Trophoblast cell (in vitro differentiated cells and primary cell): Measurements from ENCODE around the gene TENT5A.

Source experiments
- DNase-seq, 2 donors: peaks; one replicate each; pipeline ENCODE4 v3.0.0-alpha.2; 2016
- H2AFZ ChIP-seq: 2 replicates; pipeline ENCODE4 v1.6.1; 2013; ENCODE audit warnings: low read length, moderate library complexity, mild to moderate bottlenecking; ENCODE audit not compliant: insufficient read depth, poor library complexity
- H2AK5ac ChIP-seq: 2 replicates; pipeline ENCODE4 v1.6.1; 2013; ENCODE audit warnings: mild to moderate bottlenecking, low read length
- H2BK120ac ChIP-seq: 2 replicates; pipeline ENCODE4 v1.6.1; 2013; ENCODE audit warnings: low read length, mild to moderate bottlenecking, moderate library complexity; ENCODE audit not compliant: insufficient read depth, poor library complexity
- H2BK12ac ChIP-seq: 2 replicates; pipeline ENCODE4 v1.6.1; 2013; ENCODE audit warnings: mild to moderate bottlenecking, low read length, moderate library complexity
- H2BK5ac ChIP-seq: 2 replicates; pipeline ENCODE4 v1.6.1; 2013; ENCODE audit warnings: low read length, low read depth, moderate library complexity, mild to moderate bottlenecking; ENCODE audit not compliant: poor library complexity
- H3K14ac ChIP-seq: 2 replicates; pipeline ENCODE4 v1.6.1; 2013; ENCODE audit warnings: mild to moderate bottlenecking, low read length
- H3K18ac ChIP-seq: 2 replicates; pipeline ENCODE4 v1.6.1; 2013; ENCODE audit warnings: mild to moderate bottlenecking, low read length
- H3K23ac ChIP-seq: 2 replicates; pipeline ENCODE4 v1.6.1; 2013; ENCODE audit warnings: low read length
- H3K27ac ChIP-seq: 2 replicates; pipeline ENCODE4 v1.5.1; 2013; ENCODE audit warnings: low read depth, mild to moderate bottlenecking, inconsistent platforms, low read length, moderate library complexity
- H3K27me3 ChIP-seq: 2 replicates; pipeline ENCODE4 v1.6.1; 2013; ENCODE audit warnings: inconsistent platforms, mild to moderate bottlenecking, low read length, moderate library complexity; ENCODE audit not compliant: insufficient read depth
- H3K36me3 ChIP-seq, 2 experiments: 1 replicate in 1 of 2; 2 replicates in 1 of 2; pipeline ENCODE4 v1.6.1; 2013; ENCODE audit warnings: low read length in 2 of 2, mild to moderate bottlenecking in 2 of 2, moderate library complexity in 1 of 2; ENCODE audit not compliant: insufficient read depth in 2 of 2, control insufficient read depth in 1 of 2
- H3K4ac ChIP-seq: 2 replicates; pipeline ENCODE4 v1.6.1; 2013; ENCODE audit warnings: low read depth, mild to moderate bottlenecking, low read length, moderate library complexity
- H3K4me1 ChIP-seq, 2 experiments: 1 replicate in 1 of 2; 2 replicates in 1 of 2; pipeline ENCODE4 v1.6.1; 2013; ENCODE audit warnings: low read length in 2 of 2, mild to moderate bottlenecking in 2 of 2, moderate library complexity in 1 of 2; ENCODE audit not compliant: insufficient read depth in 2 of 2, control insufficient read depth in 1 of 2
- H3K4me2 ChIP-seq: 2 replicates; pipeline ENCODE4 v1.6.1; 2013; ENCODE audit warnings: inconsistent platforms, mild to moderate bottlenecking, low read length, moderate library complexity
- H3K4me3 ChIP-seq: 2 replicates; pipeline ENCODE4 v1.5.1; 2013; ENCODE audit warnings: mild to moderate bottlenecking, low read depth, low read length, inconsistent platforms
- H3K79me1 ChIP-seq: one replicate; pipeline ENCODE4 v1.6.1; 2013; ENCODE audit warnings: low read length
- H3K79me2 ChIP-seq: 2 replicates; pipeline ENCODE4 v1.6.1; 2013; ENCODE audit warnings: low read length, mild to moderate bottlenecking; ENCODE audit not compliant: control insufficient read depth, insufficient read depth, poor library complexity
- H3K9ac ChIP-seq: 2 replicates; pipeline ENCODE4 v1.6.1; 2013; ENCODE audit warnings: mild to moderate bottlenecking, low read length
- H3K9me3 ChIP-seq: 2 replicates; pipeline ENCODE4 v1.6.1; 2013; ENCODE audit warnings: low read depth, mild to moderate bottlenecking, control low read depth, inconsistent platforms, low read length; ENCODE audit not compliant: insufficient read depth
- H4K12ac ChIP-seq: 2 replicates; pipeline ENCODE4 v1.6.1; 2013; ENCODE audit warnings: low read depth, mild to moderate bottlenecking, low read length, moderate library complexity
- H4K8ac ChIP-seq: 2 replicates; pipeline ENCODE4 v1.6.1; 2013; ENCODE audit warnings: low read depth, mild to moderate bottlenecking, low read length, moderate library complexity
- H4K91ac ChIP-seq: one replicate; pipeline ENCODE4 v1.6.1; 2013; ENCODE audit warnings: low read depth, mild to moderate bottlenecking, low read length, moderate library complexity
- WGBS: extraction: QIAGEN DNeasy Blood & Tissue Kit; methylation state at CpG from one replicate; pipeline ENCODE4 v1.1.7; 2013; ENCODE audit warnings: missing lambda C conversion rate; ENCODE audit not compliant: insufficient read length, insufficient coverage; ENCODE audit errors: extremely low coverage; 5-methylcytosine and 5-hydroxymethylcytosine counted together

The TENT5A gene

GRCh38 chr6:81731814-81732213 lies 20.7 kb downstream of the TENT5A start:
- Histone ChIP-seq H3K9ac (no peak overlapping the region), H3K4me2 (no peak overlapping the region)

GRCh38 chr6:81727876-81728517 lies 24.5 kb downstream of the TENT5A start:
- Histone ChIP-seq H3K18ac (no peak overlapping the region), H2AK5ac (no peak overlapping the region), H4K91ac (no peak overlapping the region), H4K12ac (no peak overlapping the region), H3K9me3 (no peaks in the 10 kb centered on the region), H2BK12ac (no peak overlapping the region), H4K8ac (no peak overlapping the region), H3K23ac (no peak overlapping the region), H3K36me3 (no peaks in the 10 kb centered on the region), H3K27ac (no peak overlapping the region), H2BK5ac (no peak overlapping the region), H3K27me3 (no peaks in the 10 kb centered on the region), H3K79me2 (no peaks in the 10 kb centered on the region), H3K4me2 (no peak overlapping the region), H2AFZ (no peak overlapping the region), H3K4ac (no peak overlapping the region), H3K4me3 (no peak overlapping the region), H3K79me1 (no peaks in the 10 kb centered on the region), H3K4me1 (no peaks in the 10 kb centered on the region), H3K9ac (no peak overlapping the region), H3K14ac (no peak overlapping the region), H2BK120ac (no peak overlapping the region)
- DNase-seq, result no peak
- 100% methylated on average over 2 of the region's 8 CpGs for WGBS

More at GRCh38 chr6:81731814-81732213, 20.7 kb downstream of the TENT5A start:
- Histone ChIP-seq H3K18ac (no peak overlapping the region), H4K12ac (no peak overlapping the region), H2AFZ (no peak overlapping the region), H3K23ac (no peak overlapping the region), H3K27me3 (no peaks in the 10 kb centered on the region), H4K91ac (no peak overlapping the region), H4K8ac (no peak overlapping the region), H3K4me3 (no peak overlapping the region), H2BK5ac (no peak overlapping the region), H3K14ac (no peak overlapping the region), H3K36me3 (no peaks in the 10 kb centered on the region), H2BK120ac (no peak overlapping the region), H3K27ac (no peak overlapping the region), H3K9me3 (no peaks in the 10 kb centered on the region), H3K4ac (no peak overlapping the region), H3K79me1 (no peaks in the 10 kb centered on the region), H2AK5ac (no peak overlapping the region), H3K4me1 (no peaks in the 10 kb centered on the region), H3K79me2 (no peaks in the 10 kb centered on the region), H2BK12ac (no peak overlapping the region)
- WGBS, result no CpG with 5 or more reads among the region's 1 CpG
- no peak for DNase-seq

DNA sequence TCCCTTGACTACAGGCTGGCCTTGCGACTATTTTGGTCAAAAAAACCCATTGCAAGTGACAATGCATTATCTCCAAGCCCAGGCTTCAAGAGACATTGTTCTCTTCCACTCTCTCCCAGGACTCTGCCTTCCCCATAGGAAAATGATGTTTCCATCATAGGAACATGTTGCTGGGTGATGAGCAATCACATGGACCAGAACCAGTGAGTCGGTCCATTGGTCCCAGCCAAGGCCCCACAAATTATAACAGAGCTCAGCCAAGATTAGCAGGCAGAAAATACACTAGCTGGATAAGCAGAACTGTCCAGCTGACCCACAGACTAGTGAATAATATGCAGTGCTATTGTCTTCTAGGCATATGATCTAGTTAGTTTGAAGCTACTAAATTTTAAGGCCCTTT lies 27.4 kb downstream of the TENT5A start:
- no peak overlapping the region for H3K4ac ChIP-seq
- no peak overlapping the region for H3K4me2 ChIP-seq
- no peak overlapping the region for H3K27ac ChIP-seq
- H3K23ac ChIP-seq, result no peak overlapping the region
- no peak overlapping the region for H4K8ac ChIP-seq
- H2BK5ac ChIP-seq, result no peak overlapping the region
- no peak overlapping the region for H2AFZ ChIP-seq
- H2BK120ac ChIP-seq, result no peak overlapping the region
- no peak overlapping the region for H4K91ac ChIP-seq
- no peak for DNase-seq
- no peaks in the 10 kb centered on the region for H3K79me2 ChIP-seq
- H3K27me3 ChIP-seq, result no peaks in the 10 kb centered on the region
- H3K14ac ChIP-seq, result no peak overlapping the region
- no peak overlapping the region for H2BK12ac ChIP-seq
- H3K79me1 ChIP-seq, result no peaks in the 10 kb centered on the region
- no peaks in the 10 kb centered on the region for H3K4me1 ChIP-seq
- no peak overlapping the region for H2AK5ac ChIP-seq
- H3K18ac ChIP-seq, result no peak overlapping the region
- no peak overlapping the region for H4K12ac ChIP-seq
- no CpG with 5 or more reads among the region's 2 CpGs for WGBS
- no peak overlapping the region for H3K4me3 ChIP-seq
- no peak overlapping the region for H3K9ac ChIP-seq
- H3K36me3 ChIP-seq, result no peaks in the 10 kb centered on the region
- H3K9me3 ChIP-seq, result no peaks in the 10 kb centered on the region

- no peak for DNase-seq
- Histone ChIP-seq H4K8ac (no peak overlapping the region), H4K91ac (no peak overlapping the region)
Observed at GRCh38 chr6:81722506-81723223, 29.8 kb downstream of the TENT5A start.

More at GRCh38 chr6:81722506-81723223, 29.8 kb downstream of the TENT5A start:
- Histone ChIP-seq H3K27me3 (no peaks in the 10 kb centered on the region), H3K79me2 (no peaks in the 10 kb centered on the region), H3K9me3 (no peaks in the 10 kb centered on the region), H3K9ac (no peak overlapping the region), H2AFZ (no peak overlapping the region), H3K79me1 (no peaks in the 10 kb centered on the region), H2BK5ac (no peak overlapping the region), H3K4me3 (no peak overlapping the region), H3K4ac (no peak overlapping the region), H3K4me1 (no peaks in the 10 kb centered on the region), H2BK120ac (no peak overlapping the region), H3K23ac (no peak overlapping the region), H4K12ac (no peak overlapping the region), H3K18ac (no peak overlapping the region), H2BK12ac (no peak overlapping the region), H3K36me3 (no peaks in the 10 kb centered on the region), H3K27ac (no peak overlapping the region), H2AK5ac (no peak overlapping the region), H3K4me2 (no peak overlapping the region), H3K14ac (no peak overlapping the region)
- WGBS, result no CpG with 5 or more reads among the region's 1 CpG
